GM19099 (cell line): ENCODE measurements around the gene C11orf71.

Experiments used
- POLR2A ChIP-seq: IDR thresholded peaks from 3 replicates; pipeline ENCODE4 v1.6.1; 2011; ENCODE audit warnings: low read depth; ENCODE audit not compliant: insufficient read length; ENCODE audit errors: extremely low read depth

C11orf71 gene, protein sequence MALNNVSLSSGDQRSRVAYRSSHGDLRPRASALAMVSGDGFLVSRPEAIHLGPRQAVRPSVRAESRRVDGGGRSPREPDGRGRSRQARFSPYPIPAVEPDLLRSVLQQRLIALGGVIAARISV

DNA sequence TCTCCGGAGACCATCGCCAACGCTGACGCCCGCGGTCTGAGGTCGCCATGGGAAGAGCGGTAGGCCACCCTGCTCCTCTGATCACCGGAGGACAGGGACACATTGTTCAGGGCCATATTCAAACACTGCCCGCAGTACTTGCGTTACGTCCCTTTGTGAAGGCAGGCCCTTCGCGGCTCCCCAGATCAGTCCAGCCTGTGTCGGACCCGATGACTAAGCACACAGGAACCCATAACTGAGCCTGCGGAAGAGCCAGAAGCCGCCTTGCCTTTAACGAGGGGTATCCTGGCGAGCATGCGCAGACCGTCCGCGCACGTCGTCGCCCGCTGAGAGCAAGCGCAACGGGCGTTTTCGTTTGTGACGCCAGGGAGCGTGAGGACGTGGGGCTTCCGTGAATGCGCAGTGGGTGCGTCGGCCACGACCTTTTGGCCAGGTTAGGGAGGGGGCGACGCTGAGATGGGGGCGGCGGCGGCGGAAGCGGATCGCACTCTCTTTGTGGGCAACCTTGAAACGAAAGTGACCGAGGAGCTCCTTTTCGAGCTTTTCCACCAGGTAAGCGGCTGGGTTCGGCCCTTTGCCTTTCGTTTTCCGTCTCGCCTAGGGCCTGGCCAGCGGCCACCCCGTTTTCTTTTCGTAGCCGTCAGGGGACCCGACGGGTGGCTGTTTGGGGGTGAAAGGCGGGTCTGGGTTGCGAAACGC, at the start of gene C11orf71, which contains the start of gene RBM7:
C11orf71 (minus strand) TSS at position 296 of the 699 bp plus-strand sequence; CDS start at position 116, 180 bp downstream.
RBM7 (plus strand) TSS at position 451 of the 699 bp plus-strand sequence; CDS start at position 457, 6 bp downstream.
- peak; percentile 96 for TF ChIP-seq POLR2A

DNA sequence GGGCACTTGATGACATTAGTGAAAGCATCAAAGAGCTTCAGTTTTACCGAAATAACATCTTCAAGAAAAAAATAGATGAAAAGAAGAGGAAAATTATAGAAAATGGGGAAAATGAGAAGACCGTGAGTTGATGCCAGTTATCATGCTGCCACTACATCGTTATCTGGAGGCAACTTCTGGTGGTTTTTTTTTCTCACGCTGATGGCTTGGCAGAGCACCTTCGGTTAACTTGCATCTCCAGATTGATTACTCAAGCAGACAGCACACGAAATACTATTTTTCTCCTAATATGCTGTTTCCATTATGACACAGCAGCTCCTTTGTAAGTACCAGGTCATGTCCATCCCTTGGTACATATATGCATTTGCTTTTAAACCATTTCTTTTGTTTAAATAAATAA, 49.5 kb upstream of the C11orf71 start:
- TF ChIP-seq POLR2A = no peak

DNA sequence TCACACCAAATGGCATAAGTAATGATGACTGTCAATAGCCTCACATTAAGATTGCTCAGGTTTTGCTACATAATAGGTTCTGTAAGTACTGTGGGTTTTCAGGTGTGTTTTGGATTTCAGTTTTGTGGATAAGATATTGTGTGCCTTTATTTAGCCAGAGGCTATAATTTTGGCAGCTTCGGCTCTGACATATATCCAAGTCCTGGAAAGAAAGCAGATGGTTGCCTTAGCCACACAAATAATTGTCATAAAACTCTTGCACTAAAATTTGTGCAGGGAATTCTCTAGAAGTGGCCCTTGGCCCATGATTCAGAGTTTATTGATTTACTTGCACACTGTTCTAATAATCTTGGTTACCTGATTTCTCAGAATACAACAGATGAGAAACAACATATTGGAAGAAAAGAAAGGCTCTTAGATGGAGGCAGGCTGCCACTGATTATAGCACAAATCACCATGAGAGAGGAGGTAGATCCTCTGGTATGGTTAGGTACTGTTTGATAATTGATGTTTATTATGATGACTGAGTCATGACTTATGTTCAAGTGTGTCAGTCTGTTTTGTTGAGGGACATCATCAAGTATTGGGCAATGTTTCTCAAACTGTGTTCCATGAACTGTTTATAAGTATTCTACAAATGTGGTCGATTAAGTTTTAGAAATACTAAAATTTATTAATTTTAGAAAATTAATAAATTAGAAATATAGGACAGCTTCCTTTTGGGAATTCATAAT, 48.6 kb upstream of the C11orf71 start:
- TF ChIP-seq POLR2A = no peak

DNA sequence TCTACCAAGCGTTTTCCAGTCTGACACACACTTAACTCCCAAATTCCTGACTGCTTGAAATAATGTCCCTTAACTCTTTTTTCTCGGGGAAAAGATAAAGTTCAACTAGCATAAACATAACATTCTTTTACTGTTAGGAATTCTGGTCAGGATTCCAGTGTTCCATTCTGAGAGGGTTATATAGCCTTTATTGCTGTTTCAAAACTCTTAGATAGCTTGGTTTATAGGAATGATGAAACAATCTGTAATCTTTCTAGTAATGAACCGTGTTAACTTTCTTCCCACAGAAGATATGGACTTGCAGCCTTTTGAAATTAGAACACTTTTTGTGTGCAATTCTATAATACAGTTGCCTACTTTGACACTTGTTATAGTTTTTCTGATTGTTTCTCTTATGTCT, 47.6 kb upstream of the C11orf71 start:
- TF ChIP-seq POLR2A = no peak

DNA sequence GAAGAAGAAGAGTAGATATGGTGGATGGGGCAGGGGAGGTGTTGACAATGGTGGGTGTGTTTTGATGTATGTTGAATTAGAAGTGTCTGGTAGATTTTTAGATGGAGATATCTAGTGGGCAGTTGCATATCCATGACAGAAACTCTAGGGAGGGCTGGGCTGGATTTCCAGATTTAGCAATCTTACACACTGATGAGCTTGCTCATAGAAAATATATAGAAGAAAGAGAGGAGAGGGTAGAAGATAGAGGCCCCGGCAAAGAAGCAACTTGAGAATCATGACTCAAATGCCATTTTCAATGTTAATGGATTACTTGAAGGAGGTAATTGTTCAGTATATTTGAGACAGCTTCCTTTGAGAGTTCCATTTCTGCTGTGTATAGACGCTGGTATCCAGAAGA, 47.1 kb upstream of the C11orf71 start:
- TF ChIP-seq POLR2A = no peak

DNA sequence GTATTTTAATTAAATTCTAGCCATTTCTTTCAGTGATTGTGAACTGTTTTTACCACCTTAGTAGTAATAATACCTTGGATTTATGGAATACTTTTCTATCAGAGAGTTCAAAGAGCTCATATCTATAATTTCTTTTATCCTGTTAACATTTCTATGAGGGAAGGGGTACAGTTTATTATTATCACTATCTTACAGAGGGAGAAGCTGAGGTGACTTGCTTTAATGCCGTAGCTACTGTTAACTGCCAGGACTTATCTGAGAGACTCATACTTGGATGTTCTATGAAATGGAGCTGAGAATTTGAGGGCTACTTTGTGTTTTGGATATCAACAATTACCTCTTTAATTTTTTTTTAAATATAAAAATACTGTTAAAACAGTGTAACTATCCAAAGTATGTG, 42.2 kb upstream of the C11orf71 start:
- no peak for TF ChIP-seq POLR2A

DNA sequence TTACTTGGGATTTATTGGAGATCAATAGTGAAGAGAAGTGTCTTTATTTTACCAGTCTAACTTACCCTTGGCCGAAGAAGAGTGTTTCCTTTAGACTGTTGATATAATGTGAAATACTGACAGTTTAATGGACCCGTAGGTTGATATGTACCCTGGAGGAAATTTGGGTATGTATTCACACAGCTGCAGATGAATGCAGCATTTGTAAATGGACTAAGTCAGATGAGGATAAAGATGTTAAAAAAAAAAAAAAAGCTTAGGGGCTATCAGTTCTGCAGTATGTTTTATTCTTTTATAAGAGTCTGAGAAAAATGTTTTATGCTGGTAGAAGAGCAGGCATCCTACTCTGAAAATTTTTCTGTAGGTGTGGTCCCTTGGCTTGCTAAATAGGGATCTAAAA, 41.6 kb upstream of the C11orf71 start:
- no peak for TF ChIP-seq POLR2A

DNA sequence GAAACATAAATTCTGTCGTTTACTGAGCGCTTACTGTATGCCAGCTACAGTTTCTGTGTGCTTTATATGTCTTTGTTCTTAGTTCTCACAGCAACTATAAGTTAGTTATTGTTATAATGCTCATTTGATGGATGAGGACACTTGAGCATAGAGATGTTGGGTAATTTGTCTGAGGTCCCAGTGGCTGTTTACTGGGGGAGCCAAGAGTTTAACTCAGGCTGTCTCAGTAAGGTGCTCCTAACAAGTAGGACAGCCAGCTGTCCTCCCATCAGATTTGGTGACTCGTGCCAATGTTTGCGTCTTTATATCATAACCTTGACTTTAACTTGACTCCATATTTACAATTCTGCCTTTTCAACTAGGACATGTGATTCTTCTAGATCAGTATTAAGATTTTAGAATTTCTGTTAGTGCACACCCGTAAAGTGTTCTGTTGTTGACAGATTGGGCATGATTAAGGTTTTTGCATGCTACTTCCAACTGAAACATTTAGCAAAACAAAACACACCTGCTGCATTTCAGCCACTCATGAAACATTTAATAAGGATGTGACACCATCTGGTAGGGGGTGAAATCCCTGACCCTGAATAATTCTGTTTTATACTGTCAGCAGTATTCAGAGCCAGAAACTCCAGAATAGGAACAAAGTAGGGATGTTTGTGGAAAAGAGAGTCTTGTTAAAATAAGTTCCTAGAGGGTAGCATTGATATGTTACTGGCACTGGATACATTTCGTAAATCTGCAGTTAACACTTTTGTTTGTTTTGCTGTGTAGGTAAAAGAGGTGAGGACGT, 40.9 kb upstream of the C11orf71 start:
- no peak for TF ChIP-seq POLR2A

DNA sequence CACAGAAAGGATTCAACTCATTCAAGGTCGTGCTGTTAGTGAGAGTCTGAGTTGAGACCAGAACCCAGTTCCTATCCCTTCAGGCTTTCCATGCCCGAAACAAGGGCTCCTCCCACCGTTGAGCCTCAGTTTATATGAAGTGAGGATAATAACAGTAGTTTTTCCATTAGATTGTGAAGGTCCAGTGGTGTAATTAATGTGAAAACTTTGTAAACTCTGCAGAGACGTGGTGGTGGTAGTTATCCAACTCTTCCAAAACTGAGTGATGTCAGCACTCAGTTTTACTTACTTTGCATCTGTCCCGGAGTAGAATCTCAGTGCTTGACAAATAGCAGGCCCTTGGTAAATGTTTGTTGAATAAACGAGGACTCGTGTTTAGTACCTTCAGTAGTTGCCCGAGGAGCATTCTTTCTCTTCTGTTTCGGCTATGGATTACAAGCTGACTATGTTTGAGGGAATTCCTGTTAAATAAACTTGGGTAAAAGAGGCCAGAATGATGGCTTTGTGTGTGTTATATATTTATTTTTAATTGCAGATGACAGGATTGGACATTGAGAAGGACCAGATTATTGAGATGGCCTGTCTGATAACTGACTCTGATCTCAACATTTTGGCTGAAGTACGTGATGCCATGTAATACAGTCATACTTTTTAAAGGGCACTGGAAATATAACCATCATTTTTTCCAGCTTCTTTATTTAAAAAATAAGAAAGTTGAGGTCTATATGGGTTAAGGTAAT, 40.0 kb upstream of the C11orf71 start:
- TF ChIP-seq POLR2A = no peak

DNA sequence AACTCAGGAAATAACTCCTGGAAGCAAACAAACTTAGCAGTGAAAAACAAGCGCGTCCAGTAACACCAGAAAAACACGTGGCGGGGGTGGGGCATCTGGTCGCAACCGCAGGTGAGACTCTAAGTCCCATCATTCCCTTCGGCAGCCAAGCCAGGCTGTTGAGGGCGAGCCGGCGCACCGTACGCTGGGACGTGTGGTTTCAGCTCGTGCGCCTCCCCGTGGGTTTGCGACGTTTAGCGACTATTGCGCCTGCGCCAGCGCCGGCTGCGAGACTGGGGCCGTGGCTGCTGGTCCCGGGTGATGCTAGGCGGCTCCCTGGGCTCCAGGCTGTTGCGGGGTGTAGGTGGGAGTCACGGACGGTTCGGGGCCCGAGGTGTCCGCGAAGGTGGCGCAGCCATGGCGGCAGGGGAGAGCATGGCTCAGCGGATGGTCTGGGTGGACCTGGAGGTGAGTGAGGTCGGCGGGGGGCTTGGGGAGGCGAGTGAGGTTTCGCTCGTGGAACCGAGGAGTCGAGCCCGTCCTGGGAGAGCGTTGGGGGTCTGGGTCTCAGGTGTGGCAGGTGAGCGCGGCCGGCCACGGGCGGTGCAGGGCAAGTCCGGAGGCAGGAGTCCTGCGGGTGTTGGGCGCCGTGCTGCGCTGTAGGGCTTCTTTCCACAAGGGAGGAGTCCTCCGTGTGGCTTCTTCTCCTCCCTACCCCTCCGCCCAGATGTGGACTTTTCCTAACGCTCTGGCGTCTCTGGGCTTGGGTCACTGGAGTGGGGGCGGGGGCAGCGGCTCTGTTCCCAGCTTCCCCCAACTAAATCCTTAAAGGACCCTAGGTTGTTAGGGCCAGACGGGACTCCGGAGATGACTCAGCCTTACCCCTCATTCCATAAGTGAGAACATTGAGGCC, 39.2 kb upstream of the C11orf71 start, which contains the start of gene REXO2:
REXO2 (plus strand) TSS at position 239 of the 892 bp plus-strand sequence; CDS start at position 301, 62 bp downstream.
- TF ChIP-seq POLR2A = peak; percentile 28

DNA sequence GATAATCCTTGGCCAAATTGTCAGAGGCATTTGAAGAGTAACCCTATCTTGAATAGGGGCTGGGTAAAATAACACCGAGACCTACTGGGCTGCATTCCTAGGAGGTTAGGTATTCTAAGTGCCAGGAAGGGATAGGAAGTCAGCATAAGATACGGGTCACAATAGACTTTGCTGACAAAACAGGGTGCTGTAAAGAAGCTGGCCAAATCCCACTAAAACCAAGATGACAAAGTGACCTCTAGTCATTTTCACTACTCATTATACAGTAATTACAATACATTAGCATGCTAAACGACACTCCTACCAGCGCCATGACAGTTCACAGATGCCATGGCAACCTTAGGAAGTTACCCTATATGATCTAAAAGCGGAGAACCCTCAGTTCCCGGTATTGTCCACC, 38.0 kb upstream of the C11orf71 start:
- TF ChIP-seq POLR2A = no peak

DNA sequence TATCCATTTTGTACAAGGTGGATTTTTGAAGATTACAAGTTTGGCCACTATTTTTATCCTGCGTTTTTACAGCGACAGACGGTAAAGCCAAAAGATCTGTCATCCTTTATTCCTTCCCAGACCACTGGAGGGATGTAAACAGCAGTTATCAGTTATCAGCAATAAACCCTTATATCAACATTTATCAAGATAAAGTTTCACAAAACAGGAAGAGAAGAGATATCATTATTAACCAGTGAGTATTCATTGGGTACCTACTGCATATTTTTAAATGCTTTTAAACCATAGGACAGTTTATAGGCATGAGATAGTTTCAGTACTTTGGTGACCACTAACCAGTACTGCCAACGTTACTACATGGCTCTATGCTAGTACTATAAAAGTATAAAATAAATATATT, 33.1 kb upstream of the C11orf71 start:
- TF ChIP-seq POLR2A = no peak

DNA sequence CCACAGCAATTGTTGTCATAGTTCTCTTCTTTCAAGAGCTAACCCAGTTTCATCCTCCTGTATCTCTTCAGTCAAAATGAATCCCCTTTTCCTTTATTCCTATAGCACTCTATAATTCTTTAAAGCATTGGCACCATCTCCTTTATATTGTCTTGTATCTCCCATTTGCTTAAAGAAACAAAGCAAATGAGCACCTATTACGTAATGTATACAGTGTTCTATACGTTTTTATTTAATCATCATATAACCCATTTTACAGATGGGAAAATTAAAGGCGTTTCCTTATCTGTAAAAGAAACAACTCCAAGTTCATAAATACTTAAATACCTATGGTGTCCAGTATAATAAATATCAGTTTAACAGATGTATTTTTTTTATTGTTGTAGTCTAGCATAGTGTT, 32.6 kb upstream of the C11orf71 start:
- TF ChIP-seq POLR2A = no peak

DNA sequence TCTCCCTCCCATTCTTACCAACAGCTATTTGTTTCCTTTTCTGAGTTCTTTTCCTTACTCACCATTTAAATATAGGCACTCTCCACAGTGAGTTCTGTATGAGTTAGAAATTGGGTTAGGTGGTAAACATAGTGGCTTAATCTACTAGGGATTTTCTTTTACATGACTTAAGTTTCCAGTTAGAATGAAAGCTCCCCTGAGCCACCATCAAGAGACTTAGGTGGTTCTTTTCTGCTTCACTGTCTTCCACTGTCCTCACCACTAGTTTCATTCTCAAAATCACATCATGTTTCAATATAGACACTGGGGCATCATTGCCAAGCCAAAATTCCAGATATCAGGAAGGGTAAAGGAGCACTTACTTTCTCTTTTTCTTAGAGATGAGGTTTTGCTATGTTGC, 30.0 kb upstream of the C11orf71 start:
- no peak for TF ChIP-seq POLR2A

DNA sequence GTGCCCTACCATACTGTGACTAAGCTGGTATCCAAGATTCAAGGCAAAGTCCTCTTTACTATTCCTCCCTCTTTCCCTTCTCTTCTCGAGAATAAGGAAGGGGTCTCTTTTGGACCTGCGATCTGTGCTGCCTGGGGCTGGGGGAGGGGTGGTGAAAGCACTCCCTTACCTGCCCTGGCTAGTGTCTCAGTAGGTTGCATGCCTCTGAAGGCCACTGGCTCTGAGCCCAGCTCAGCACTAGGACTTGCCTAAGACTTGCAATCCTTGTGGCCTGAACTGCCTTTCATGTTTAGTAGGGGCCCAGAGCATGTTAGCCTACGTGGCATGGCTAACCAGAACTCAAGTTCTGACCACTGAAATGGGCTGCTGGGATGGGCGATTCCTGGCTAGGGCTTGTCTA, 26.0 kb upstream of the C11orf71 start:
- TF ChIP-seq POLR2A = no peak
